ENCODE data around the gene PDE6C.

DNA sequence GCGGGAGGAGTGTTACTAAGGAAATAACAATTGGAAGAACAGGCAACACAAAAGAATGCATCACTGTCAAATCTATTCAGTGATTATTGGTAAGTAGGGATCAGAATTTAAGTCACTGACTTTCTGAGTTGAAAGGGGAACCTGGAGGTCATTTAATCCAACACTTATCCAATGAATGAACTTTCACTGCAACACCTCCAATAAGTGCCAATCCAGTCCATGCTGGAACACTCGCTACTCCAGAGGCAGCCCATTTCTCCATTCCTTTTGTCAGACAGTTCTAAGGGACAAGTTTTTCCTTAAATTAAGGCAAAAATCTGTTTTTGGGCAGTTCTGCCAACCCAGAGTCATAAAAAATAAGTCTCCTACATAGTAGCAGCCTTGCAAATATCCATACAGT lies 60.6 kb downstream of the PDE6C start:
- TF ChIP-seq CTCF (IDR thresholded peaks at IDR 0.05): no peak
- TF ChIP-seq POLR2A (IDR thresholded peaks at IDR 0.05): no peak
